ENCODE data around the gene C1QTNF1.

Gene C1QTNF1

DNA sequence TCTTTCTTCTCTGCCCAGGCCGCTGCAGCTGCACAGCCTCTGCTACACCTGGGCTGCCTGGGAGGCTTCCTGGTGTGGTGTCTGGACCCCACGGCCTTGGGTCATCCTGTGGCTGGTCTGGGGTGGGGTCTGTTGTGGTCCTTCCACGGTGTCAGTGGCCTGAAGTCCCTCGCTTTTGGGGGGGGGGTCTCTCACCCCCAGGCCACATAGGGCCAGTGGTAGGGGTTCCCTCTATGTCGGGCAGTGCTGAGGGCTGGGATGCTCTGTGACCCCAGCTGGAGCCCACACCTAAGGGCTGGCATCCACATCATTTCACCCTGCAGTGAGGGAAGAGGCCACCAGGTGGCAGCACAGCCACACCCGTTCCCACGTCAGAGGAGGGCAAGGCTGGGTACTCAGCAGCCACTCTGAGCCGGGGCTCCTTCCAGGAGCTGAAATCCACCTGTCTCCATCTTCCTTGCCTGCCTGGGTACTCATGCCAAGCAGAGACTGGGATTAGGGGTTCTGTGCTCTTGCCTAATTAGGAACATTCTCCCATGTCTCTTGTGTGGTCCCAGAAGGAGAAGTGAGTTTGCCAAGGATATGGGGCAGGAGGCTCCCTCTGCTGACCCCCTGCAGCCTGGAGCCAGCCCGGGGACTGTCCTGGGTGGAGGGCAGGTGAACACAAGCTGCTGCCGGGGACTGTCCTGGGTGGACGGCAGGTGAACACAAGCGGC lies 63.6 kb downstream of the C1QTNF1 start:
- in situ Hi-C loops (cut with MboI; ENCODE audit: low sequenced_read_pairs), result no loop called here

DNA sequence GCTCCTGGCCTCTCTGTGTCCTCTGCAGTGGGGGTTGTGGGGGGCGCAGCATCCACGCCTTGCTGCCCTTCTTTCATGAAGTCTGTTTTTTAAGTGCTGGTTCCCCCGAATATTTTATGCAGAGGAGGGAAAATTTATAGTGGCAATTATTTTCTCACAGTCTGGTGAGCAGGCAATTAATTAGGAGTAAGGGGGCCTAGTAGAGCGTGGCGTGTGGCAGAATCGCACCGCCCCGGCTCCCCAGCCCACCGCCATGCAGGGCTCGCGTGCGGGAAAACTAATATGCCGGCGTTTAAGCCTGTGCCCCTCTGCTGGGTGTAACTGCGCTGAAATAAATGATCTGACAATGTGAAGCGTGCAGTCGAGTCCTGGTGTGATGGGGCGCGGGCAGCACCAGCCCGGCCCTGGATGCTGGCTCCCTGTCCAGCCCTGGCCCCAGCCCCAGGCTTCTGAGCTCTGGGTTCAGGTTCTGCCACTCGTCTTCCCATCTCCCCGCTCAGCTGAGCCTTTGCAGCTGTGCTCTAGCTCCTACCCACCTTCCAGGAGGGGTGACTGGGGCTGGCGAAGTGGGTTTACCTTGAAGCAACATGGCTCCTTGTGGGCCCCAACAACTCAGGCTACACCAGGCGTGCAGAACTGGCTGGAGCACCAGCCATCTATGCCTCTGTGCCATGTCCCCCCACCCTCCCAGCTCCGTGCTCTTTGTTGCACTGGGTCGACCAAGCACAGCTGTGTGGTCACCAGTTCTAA lies 64.5 kb downstream of the C1QTNF1 start:
- in situ Hi-C loops (cut with MboI; ENCODE audit: low sequenced_read_pairs), result no loop called here

DNA sequence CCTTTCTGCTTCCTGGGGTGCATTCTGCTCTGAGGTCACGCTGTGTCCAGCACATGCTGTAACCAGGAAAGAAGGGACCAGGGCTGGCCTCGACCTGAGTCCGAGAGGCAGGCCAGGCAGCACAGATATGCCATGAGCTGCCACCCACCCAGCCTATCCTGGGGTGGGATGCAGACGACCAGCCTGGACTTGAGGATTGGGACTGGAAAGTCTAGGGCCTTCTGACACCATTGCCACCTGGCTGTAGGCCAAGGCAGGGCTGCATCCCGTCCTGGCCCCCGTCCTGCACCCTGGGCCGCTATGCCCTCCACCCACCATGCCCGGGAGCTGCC lies 65.0 kb downstream of the C1QTNF1 start:
- in situ Hi-C loops (cut with MboI; ENCODE audit: low sequenced_read_pairs), result no loop called here

DNA sequence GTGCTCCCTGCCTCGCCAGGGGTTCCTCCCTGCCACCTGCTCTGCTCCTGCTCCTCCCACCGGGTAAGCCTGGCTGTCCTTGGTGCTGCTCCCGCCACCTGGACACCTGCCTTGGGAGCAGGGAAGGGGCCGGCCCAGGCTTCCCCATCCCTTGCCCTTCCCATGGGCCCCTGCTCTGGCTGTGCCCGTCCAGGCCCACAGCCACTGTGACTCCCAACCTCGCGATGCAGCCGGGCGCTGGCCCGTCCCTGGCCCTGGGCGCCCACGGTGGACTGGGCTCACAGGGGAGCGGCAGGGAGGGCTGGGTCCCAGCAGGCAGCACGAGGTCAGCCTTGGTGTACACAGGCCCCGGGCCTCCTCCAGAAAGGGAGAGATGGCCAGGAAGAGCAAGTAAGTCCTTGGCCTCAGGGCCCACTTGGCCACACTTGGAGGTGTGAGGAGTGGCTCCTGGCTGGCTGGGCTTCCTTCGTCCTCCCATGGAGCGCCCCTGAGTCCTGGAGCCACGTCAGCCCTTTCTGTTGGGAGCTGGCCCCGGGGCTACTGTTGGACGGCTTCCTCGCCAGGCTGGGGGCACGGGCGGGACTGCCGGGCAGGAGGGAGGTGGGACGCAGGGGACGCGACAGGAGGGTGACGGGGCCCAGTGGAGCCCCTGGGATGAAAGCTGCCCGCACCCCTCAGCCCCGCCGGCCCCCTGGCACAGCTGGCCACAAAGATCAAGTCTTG lies 65.9 kb downstream of the C1QTNF1 start:
- in situ Hi-C loops (cut with MboI; ENCODE audit: low sequenced_read_pairs), result no loop called here

DNA sequence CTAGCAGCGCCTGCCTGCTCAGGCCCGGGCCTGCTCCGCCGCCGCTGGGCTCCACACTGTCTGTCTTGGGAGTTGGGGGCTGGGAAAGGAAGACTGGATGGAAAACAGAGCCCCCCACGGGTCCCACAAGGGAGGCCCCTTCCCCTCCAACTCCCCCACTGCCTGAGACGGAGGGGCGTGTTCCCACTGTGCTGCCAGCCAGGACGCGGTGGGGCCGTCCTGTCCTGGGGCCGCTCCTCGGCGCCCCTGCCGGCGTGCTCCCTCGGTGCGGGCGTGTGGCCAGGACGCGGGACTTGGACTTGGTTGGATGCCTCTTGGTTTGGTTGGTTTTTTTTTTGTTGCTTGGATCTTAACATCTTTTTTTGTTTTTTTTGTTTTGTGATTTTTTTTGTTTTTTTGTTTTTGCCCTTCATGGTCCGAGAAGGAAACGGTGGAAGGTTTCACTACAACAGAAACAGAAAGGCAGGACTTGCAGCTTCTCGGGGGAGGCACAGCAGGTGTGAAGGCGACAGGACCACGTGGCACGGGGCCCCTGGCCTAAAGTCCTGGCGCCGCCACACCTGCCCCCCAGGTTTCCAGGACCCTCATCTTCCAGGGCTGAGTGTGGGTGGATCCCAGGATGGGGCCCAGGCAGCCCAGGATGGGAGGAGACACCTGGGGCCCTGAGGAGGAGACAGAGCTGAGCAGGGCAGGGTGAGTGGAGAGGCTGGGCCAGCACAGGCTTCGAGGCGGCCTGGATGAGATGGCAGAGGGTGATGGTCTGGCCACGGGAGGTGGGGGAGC lies 66.7 kb downstream of the C1QTNF1 start:
- in situ Hi-C loops (cut with MboI; ENCODE audit: low sequenced_read_pairs), result no loop called here

DNA sequence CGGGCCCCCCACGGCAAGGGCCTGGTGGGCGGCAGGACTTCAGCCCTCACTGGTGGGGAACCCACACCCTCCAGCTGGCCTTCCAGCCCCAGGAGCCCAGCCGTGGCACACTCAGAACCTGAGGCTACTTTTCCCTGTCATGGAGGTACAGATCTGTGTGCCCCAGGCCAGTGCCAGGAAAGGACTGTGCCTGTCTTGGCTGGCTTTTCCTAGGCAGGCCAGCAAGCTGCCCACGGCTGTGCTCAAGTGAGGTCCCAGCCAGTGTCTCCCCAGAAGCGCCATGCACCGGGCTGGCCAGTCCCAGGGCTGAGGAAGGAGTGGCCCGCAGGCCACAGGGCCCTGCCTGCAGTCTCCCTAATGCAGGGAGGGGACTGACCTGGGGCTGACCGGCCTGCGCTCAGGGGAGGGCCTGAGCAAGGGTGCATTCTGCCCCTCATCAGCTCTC lies 67.3 kb downstream of the C1QTNF1 start:
- in situ Hi-C loops (cut with MboI; ENCODE audit: low sequenced_read_pairs), result no loop called here

DNA sequence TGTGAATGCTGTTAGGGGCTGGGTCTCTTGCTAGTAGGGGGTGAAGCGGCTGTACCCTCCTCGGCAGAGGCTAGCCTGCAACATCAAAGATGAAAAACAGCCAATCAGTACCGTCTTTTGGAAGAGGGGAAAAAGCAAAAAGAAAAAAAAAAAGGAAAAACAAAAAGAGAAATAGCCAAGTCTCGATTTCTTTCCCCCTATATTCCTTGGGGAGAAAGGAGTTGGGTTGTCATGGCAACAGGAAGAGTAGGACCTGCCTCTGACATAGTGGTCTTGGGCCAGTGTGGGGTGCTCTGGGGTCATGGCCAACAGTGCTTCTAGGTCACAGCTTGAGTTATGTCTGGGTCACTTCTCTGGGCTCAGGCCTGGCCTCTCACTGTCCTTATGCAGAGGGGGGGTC lies 68.6 kb downstream of the C1QTNF1 start:
- in situ Hi-C loops (cut with MboI; ENCODE audit: low sequenced_read_pairs), result no loop called here

DNA sequence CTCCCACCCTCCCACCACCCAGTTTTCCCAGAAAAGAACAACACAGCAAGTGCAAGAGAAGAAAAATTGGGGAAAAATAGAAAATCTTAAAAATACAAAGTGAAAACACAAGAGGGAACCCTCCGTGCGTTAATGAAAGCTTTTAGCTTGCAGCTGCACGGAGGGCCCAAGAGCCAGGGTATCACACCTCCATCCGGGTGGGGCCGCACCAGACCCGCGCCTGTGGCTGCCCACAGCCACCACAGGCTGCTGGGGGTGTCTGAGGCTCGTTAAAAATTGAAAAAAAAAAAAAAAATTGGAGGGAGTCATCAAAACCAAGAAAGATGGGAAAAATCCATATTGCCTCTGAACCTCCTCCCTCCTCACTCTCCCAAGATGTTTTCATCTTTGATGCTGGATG lies 69.3 kb downstream of the C1QTNF1 start:
- in situ Hi-C loops (cut with MboI; ENCODE audit: low sequenced_read_pairs), result no loop called here

DNA sequence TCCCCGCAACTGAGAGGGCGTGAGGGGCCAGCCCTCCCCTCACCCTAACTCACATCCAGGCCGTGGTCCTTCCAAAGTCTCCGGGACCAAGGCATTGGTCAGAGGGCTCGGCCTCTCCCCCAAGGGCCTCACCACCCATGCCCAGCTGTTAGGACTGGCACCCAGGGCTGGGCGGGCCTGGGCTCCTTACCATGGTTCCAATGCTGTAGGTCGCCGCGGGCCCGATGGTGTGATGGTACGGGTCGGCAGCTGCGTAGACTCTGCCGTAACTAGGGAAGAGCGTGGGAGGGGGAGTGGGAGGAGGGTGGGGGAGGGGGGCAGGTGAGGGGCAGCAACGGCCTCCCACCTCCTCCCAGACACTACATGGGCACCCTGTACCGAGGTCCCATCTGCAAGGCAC lies 70.3 kb downstream of the C1QTNF1 start:
- in situ Hi-C loops (cut with MboI; ENCODE audit: low sequenced_read_pairs), result no loop called here

DNA sequence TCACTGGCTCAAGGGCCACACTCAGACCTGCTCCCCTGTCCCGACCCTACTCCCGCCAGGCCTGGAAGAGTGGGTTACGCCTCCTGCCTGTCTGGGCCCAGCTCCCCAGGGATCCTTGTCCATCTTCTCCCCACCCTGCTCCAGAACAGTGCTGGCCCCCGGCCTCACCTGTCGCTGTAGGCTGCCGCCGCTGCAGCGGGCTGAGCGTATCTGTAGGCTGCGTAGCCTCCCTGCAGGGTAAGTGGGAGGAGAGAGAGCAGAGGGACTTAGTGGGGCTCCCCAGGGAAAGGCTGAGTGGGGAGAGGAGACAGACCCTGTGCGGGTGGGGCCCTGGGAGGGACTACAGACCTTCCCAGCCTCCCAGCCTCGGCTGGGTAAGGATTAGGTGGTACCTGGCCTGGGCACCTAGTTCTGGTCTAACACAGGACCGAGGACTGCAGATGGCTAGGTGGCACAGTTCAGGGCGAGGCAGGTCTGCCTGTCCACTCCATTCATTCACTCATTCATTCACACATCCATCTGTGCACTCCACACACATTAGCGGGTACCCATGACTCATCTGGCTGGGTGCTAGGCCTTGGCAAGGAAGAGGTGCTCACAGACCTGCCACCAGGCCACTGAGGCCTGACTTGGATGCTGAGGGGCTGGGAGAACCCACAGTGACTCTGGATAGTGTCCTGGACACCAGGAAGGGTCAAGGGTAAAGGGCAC lies 71.5 kb downstream of the C1QTNF1 start:
- in situ Hi-C loops (cut with MboI; ENCODE audit: low sequenced_read_pairs), result no loop called here

DNA sequence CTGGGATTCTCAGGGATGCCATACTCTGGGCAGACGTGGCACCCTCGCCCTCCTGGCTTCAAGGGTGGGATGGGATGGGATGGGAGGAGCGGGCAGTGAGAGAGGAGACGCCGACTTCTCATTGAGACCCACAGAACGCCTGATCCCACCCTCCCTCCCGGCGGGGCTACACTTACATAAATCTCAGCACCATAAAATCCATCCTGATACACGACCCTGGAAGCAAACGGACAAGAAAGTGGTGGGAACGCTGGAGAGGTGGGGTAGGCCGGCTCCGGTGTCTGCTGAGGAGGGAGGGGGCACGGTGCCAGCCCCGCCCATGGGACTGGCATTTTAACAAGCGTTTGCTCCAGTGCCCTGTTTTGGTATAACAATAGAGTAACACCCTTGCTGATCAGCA lies 72.5 kb downstream of the C1QTNF1 start:
- in situ Hi-C loops (cut with MboI; ENCODE audit: low sequenced_read_pairs), result no loop called here

DNA sequence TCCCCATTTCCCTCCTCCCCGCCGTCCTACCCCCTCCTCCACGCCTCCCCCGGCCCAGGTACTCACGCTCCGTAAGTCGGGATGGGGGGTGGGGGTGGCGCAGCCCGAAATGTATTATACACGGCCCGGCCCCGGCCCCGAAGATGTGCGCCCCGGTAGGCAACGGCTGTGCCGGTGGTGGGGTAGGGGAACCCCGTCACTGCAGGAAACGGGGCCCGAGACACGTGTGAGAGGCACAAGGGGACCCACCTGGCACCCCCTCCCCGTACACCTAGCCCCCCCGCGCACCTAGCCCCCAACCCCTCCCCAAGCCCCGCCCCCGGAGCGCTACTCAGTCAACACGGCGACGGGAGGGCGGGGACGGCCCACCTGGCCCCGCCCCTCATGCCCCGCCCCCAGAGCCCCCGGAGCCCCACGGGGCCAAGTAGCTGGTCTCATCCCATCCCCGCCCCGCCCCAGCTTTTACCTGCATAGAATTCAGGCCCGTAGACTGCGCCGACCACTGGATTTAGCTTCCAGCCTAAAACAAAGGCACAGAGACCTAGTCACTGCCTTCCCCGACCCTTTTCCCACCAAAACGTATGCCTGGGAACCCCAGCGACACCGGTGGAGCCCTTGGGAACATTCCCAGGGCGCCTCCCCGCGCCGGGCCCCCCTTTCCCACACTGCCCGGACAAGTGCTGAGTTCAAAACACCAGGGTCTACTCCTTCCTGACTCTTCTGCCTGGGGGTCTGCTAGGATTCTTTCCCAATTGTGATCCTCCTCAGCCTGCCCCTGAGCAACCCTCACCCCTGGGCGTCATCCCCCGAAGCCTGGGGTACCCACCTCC lies 73.5 kb downstream of the C1QTNF1 start:
- in situ Hi-C loops (cut with MboI; ENCODE audit: low sequenced_read_pairs), result no loop called here

DNA sequence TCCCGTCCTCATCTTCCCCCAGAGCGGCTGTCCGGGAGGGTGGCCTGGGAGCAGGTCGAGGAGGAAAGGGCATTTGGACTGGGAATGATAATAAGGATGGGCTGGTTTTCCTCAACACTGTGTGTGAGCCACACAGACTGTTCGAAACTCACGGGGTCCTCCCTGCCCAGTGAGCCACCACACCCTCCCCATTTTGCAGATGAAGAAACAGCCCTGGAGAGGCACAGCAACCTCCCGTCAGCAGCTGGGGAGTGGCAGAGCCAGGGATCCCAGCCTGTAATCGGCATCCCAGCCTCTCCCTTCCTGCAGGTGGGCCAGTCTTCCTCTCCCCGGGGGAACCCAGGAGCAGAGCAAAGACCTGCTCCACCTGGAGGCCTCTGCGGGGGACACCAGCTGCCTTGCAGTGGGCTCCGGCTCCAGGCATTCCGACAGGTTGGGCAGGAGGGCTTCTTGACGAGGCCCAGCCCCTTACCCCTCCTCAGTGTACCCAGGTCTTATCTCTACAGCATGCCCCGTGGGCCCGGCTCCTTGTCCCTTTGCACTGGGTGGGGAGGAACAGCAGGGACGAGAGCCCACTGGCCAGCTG lies 74.4 kb downstream of the C1QTNF1 start:
- in situ Hi-C loops (cut with MboI; ENCODE audit: low sequenced_read_pairs), result no loop called here
